HL-60/S4 treated with retinoic acid at 250 ng/mL for 4 days and 3 days (cell line): ENCODE data around the gene DCX.
"Not testable (repeated sequence)": the region's sequence is repeated elsewhere in the genome, so short reads cannot be mapped to it uniquely, and the experiment has no call there.

Source experiments
- in situ Hi-C: fragments of 300-500 bp; cut with MboI; formaldehyde crosslinking; loops from 2 replicates; pipeline ENCODE4 v1.7.0; 2022; ENCODE audit warnings: low sequenced_read_pairs

The DCX gene

DNA sequence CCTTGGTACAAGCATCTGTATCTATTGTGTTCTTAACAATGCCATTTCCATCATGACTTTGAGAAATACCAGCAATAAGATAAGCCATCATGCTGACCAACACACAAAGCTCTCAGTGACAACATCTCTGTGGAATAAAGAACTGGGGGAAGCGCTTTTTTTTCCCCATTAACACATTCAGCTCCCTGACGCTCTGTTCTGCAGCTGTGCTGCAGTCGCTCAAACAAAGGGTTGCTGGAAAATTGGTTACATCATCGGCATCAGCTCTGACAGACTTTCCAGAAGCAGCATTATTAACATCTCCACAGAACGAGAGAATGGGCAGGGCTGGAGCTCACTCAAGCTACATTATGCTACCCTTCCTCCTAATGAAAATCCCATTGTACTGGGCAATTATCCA is 39.9 kb downstream of the DCX start:
- in situ Hi-C loops, result no loop called here

DNA sequence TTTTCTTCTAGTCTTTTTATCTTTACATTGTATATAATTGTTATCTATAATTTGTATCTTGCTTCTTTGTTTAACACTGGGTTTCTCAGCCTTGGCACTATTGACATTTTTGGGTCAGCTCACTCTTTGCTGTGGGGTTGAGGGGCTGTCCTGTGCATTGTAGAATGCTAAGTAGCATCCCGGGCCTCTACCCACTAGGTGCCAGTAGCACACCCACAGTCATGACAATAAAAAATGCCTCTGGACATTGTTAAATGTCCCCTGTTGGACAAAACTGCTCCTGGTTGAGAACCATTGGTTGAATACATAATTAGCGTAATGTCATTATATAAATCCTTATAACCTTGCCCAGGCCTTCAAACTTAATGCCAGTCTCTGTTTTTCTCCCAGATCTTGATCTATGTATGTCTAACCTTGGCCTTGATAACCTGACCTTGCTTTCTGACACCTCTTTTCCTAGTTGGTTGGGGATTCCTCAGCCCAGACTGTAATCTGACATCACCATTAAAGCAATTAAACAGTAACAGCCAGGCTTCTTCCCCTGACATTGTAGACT is 46.1 kb downstream of the DCX start:
- in situ Hi-C loops, result no loop called here

DNA sequence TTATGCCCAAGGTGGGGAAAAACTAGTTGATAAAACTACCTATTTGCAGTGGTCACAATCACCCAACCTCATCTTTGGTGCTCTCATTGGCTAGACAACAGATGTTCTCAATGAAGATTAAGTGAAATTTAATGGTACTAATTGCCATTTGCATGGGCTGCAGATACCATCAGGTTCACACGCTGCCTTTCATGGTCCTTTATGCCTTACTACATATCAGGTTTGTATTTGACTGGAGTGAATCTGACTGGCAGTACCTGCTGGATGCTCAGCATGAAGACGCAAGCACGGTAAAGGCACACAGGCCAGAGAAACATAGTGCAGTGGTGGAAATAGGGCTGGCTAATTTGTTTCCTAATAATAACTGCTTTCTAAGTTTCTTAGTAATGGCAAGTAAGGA is 48.3 kb downstream of the DCX start:
- in situ Hi-C loops, result no loop called here

DNA sequence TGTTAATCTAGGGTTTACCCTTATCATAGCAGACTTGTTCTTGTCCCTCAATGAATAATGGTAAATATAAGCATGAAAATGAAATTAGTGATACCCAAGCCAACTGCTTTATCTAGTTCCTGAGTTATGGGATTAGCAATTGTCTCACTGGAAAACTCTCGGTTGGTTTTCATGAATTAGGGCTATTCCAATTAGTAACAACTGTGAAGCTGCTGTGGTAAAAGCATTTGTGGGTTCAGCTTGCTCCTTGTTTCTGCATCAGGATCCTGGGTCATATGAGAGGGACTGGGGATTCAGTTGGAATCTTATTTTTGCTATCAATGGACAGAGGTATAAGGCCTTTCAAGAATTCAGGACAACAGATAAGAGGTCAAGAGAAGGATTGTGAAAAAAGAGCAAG is 50.2 kb downstream of the DCX start:
- in situ Hi-C loops, result no loop called here

DNA sequence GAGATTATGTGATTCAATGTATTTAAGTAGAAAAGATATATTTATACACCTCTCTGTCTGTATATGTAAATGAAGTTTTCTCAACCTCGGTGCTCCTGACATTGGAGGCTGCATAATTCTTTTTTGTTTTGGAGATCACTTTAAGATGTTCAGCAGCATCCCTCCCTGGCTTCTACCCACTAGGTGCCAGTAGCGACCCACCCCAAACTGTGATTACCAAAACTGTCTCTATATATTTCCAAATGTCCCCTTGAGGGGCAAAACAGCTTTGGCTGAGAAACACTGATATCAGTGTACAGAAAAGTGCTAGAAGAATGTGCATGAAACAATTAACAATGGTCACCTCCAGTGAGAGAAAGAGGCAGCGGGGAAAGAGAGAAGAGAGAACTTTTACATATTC is 51.2 kb downstream of the DCX start:
- in situ Hi-C loops, result no loop called here

DNA sequence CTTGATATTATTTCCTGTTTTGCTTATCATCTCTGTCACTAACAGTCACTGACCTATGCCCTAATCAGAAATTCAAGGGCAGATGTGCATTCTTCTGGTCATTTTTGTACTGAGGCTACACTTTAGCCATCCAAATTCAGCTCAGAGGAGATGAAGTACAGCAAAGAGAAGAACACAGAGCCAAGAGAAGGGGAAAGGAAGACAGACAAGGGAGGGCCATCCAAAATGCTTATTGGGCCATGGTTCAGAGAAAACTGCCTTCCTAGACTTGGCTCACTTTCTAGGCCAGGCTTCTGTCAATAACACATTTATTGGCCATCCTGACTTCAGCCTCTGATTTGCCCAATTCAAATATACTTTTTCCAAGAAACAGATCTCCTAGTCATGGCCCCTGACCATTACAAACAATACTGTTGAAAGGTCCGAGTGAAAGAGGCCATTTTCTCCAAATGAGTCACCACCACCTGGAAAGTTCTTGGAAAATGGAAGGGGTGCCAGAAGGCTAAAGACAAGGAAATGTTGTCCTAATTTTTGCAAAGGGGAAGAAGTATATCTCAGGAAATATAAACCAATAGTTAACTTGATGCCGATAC is 56.4 kb downstream of the DCX start:
- in situ Hi-C loops, result no loop called here

DNA sequence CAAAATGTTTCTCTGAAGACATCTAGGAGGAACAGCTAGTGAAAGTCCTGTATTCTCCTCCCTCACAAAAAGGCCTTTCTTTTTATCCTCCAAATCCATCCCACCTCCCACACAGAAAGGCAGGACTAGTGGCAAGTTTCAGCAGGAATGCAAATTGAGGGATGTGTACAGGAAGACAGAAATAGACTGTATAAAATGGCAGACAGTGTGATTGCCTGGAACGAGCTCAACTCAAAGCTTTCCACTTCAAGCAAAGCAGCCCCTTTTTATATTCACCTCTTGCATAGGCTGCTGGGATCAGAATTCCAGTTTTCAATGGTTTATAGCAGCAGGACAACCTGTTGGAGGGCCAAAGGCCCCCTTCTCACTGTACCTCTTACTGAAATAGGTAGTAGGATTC is 57.5 kb downstream of the DCX start:
- in situ Hi-C loops, result no loop called here

DNA sequence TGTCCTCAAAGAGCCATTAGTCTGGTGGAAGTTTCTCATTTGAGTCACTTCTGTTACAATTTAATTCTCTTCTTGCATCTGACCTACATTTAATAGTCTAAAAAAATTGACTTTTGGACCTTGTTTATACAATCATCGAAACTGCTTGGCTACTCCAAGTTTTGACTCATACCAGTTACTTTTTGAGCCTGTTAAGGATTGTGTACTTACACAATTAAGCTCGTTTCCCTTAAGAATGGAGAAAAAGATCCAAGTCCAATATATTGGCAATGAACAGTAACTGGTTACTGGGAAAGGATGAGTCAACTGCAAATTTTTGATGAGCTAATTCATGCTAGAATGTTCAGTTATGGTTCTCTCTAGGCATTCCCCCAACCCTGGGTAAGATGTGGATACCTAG is 58.2 kb downstream of the DCX start:
- in situ Hi-C loops, result no loop called here

DNA sequence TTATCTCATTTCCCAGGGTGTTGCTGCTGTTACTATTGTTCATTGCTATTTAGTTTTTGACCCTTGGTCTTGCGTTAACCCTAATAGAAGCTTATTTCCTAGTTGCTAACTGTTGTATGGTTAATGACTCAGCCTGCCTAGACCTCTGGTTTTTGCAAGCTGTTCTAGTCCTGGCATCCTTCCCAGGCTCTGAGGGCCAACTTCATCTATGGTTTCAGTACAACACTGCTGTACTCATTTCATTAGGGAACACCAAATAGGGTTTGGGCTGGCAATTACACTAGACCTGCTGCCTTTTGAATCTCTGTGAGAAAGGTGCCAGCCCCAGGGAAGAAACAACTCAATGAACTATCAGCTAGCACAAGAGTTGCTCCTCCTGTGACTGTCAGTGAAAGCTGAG is 59.6 kb downstream of the DCX start:
- in situ Hi-C loops, result no loop called here

DNA sequence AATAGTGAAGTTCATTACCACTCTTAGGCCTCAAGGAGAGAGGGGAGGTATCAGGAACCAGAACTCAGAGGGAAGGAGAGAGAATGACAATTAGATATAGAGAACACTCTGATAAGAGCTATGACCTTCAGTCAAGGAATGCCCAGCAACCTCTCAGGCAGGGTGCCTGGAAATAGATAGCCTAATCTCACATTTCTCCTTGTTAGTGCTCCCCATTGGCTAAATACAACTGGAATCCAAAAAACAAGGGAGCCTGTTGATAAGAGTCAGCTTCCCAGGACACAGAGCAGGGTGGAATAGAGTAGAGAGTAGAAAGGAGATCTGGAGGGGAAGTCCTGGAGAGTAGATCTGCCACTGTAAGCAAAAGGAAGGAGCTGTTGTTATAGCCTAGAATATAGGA is 62.1 kb downstream of the DCX start:
- in situ Hi-C loops, result no loop called here

DNA sequence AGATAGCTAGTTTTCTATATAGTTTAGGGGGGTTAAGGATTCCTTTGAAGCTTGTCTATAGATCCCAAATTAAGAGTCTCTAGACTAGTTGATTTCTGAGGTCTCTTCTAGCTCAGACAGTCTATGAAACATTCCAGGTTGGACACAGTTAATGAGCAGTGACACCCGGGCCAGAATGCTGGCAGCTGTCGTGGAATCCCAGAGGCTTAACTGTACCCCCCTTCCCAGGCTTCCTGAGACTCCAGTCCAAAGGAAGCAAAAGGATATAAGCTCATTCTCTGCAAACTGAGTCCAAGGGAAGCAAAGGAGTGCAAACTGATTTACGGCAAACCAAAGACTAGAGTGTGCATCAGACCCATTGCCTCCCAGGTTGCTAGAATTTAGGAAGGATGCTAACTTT is 62.9 kb downstream of the DCX start:
- in situ Hi-C loops, result no loop called here

DNA sequence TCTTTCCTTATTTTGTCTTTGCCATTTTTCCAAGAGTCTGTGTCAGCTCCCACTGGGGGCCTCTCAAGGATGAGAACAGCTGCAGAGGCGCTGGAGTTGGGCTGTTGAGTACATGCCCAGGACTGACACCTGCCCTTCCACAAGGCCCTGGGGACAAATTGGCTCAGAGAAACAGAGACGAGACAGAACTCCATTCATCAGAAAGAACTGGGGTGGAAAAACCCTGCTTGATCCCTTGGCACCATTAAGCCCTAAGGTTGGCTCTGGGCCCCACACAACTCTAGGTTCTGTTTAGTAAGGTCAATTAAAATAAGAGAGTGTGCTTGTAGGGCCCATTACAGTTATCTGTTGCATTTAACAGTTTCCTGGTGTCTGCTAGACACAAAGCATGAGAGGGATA is 63.6 kb downstream of the DCX start:
- in situ Hi-C loops, result no loop called here

DNA sequence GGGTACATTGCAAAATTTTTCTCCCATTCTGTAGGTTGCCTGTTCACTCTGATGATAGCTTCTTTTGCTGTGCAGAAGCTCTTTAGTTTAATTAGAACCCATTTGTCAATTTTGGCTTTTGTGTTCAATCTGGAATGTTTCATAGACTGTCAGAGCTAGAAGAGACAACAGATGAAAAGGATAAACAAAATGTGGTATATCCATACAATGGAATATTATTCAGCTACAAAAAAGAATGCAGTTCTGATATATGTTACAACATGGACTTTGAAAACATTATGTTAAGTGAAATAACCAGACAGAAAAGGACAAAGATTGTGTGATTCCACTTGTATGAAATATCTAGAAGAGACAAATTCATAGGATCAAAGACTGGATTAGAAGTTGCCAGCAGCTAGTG is 65.8 kb downstream of the DCX start:
- in situ Hi-C loops, result not testable (repeated sequence)

DNA sequence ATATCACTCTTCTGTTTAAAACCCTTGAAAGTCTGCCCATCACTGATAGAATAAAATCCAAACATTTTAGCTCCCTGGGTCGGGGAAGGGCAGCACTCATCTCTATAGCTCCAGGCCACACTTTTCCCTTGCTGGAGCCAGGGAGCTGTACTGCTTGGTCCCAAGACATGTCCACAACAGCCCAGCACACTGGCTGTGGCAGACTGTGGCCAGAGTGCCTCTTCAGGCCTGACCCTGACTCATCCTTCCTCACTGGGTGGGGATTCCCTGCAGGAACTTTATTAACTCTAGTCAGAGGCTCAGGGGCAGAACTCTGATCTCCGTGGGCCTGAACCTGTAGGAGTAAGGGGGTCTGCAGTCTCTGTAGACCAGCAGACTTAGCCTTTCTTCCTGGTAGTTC is 71.9 kb downstream of the DCX start:
- in situ Hi-C loops, result no loop called here

DNA sequence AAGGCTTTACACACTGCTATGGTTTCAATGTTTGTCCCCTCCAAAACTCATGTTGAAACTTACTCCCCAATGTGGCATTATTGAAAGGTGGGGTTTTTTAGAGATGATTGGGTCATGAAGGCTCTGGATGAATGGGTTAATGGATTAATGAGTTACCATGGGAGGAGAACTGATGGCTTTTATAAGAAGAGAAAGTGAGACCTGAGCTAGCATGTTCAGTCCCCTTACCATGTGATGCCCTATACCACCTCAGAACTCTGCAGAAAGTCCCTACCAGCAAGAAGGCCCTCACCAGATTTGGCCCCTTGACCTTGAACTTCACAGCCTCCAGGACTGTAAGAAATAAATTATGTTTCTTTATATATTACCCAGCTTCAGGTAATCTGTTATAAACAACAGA is 72.8 kb downstream of the DCX start:
- in situ Hi-C loops, result no loop called here

DNA sequence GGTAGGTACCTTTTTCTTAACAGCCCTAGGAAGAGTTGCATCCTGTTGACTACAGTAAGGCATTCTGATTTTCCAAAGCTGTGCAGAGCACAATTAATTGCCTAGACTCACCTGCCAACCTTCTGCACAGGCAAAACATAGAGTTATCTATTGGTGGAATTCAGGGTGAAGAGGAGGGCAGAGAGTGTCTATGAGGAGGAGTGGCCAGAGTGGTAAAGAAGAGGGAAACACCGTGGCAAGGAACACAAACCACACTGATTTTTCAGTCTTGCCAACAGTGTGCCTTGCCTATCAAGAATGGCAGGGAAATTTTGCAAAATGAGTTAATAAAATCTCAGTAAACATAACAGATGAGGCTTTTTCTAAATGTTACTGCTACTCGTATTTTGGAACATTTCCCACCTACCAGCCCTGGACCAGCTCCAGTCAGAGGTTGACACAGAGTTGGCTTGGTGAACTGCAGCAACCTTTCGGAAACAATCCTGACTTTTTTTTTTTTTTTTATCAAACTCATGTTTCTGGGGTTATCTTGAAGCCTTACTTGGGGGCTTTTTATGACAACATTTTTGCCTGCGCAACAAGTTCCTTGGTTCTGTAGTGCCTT is 73.8 kb downstream of the DCX start:
- in situ Hi-C loops, result no loop called here

DNA sequence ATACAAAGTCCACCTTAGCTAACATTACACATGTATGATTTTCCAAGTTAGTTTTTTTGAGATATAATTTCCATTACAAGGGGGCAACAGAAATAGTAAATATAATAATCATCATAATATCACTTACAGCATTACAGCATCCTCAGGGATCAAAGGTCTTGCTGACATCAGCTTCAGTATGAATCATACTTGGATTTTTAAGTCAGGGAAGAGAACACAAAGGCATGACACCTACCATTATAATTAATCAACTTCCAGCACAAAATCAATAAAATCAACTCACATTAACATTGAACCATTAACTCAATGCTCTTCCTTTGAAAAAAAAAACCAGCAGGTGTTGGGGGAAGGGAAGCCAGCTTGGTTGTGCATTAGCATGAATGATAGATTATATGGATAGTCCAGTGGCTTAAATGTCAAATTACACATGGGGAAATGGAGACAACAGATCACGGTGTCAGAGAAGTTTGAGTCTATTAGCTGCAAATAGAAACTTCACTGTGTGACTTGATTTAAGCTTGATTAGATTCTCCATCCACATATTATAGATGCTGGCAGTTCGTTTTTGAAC is 74.8 kb downstream of the DCX start:
- in situ Hi-C loops, result no loop called here

DNA sequence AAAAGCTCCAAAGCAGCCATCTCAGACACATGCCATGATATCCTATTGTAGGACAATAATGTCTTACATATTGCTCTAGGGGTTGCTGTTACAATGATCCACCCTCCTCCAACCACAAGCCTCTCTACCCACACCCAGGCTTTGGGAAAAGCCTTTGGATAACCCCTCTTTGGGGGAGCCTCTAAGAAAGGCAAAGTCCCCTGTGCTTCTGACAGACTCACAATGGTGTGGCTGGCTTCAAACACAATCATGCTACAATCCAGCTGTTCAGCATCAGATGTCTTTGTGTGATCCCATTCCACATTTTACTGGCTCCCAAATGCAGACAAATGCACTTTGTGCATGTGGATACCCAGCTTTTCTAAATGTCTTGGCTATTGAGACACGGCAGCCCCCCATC is 75.9 kb downstream of the DCX start:
- in situ Hi-C loops, result no loop called here

DNA sequence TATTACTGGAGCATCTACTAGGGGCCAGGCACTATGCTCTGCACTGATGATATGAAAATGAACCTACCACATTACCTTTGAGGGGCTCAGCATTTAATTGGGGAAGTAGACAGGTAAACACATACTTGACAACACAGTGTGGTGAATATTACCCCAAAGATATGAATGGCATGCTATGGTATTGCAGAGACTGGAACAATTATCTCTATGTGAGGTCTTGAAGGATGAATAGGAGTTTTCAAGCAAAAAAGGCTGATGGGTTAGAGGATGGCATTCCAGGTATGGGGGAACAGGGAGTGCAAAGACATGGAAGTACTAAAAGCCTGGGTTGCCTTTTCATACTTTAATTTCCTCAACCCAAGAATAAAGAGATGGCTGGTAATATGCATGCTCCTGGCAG is 82.6 kb downstream of the DCX start:
- in situ Hi-C loops, result no loop called here

DNA sequence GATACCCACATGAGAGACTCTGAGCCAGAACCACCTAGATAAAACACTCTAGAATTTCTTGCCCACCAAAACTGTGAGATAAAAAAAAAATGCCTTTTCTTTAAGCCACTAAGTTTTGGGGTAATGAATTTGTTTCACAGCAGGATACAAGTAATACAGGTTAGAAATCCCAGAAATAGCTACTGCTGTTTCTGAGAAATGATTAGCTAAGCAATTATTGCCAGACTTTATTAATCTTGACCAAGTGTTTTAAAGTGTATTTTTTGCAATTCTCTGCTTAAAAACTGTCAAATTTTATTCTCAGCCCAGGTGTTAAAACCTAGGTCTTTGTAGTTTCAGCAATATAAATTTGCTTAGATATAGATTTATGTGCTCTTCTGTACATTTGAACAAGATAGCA is 83.1 kb downstream of the DCX start:
- in situ Hi-C loops, result no loop called here

DNA sequence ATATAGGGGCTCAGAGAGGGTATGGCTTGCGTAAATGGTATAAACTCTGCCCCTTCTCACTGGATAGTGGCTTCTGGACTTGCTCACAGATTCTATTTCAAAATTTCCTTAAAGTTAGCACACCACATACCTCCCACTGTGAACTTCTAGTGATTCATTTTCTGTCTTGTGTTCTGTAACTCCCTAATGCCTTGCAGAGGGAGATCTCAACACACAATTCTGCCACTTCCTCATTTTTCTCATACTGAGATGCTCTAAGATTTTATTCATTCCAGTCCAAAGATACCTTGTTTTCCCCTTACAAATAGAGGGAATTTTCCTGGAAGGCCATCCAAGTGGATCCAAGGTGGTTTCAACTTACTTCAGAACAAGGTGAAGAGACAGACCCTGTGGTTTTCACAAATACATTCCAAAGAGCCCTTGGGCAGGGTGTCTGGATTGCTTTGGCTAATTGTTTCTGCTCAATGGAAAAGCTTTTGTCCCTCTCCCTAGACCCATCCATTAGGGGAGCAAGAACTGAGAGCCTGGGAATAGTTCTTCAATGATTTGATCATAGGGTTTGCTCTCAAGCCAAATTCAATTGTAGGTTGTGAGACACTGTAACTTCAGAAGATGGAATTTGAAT is 89.6 kb downstream of the DCX start:
- in situ Hi-C loops, result no loop called here

DNA sequence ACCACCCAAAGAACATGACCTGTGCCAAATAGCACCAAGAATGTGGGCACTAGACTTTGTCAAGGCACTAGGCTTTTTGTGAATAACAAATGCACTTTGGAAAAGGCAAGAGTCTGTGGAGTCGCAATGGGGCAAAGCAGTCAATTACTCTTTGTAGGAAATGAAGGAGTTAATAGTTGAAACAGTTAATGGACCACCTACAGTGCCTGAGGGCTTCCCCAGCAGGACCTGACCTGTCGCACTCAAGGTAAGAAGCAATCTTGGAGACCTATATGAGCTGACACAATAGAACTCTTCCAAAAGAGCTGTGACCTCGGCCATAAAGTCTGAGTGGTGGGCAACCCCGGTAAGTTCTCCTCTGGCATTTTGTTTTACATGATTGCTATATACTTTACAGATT is 92.5 kb downstream of the DCX start:
- in situ Hi-C loops, result no loop called here
